HEK293 (cell line): ENCODE data around the gene HLA-DPA1.
"Not testable (repeated sequence)": the region's sequence is repeated elsewhere in the genome, so short reads cannot be mapped to it uniquely, and the experiment has no call there.

ENCODE experiments used
- CTCF ChIA-PET: fragments of 350-600 bp; formaldehyde crosslinking; extraction: SDS; loops from one replicate; lab custom pipeline; 2021; ENCODE audit warnings: antibody characterized with exemption; lab: Yijun Ruan, JAX
- POLR2A ChIA-PET: fragments of 300-600 bp; formaldehyde crosslinking; extraction: SDS; loops from one replicate; lab custom pipeline; 2020; ENCODE audit warnings: antibody characterized with exemption, inconsistent platforms; lab: Yijun Ruan, JAX
- H3K27ac ChIP-seq: fragments of 200-500 bp; sonication (Bioruptor generic); 2 replicates; pipeline ENCODE4 v1.5.1; 2014; ENCODE audit warnings: low read depth, low read length, control low read depth, inconsistent platforms; ENCODE audit errors: extremely low read depth
- H3K36me3 ChIP-seq, 2 experiments: fragments of 200-500 bp in 1 of 2; sonication (Bioruptor generic) in 1 of 2; 1 replicate in 1 of 2; 2 replicates in 1 of 2; pipeline ENCODE4 v1.5.1; 2014 to 2017; ENCODE audit warnings: inconsistent platforms in 2 of 2, low read length in 2 of 2; ENCODE audit not compliant: control insufficient read depth in 2 of 2, insufficient read depth in 1 of 2
- H3K4me1 ChIP-seq: fragments of 200-500 bp; sonication (Bioruptor generic); 2 replicates; pipeline ENCODE4 v1.5.1; 2014; ENCODE audit warnings: mild to moderate bottlenecking, low read length, inconsistent platforms; ENCODE audit not compliant: control insufficient read depth, insufficient read depth
- H3K4me3 ChIP-seq: 2 replicates; pipeline ENCODE4 v1.5.1; 2011; ENCODE audit warnings: low read depth, mild to moderate bottlenecking, control low read depth, low read length, moderate library complexity
- H3K9me3 ChIP-seq: fragments of 200-500 bp; sonication (Bioruptor generic); 2 replicates; pipeline ENCODE4 v1.5.1; 2014; ENCODE audit warnings: low read depth, low read length, inconsistent platforms; ENCODE audit not compliant: control insufficient read depth, insufficient read depth
- GLIS1 ChIP-seq: fragments of 450-650 bp; formaldehyde crosslinking; IDR thresholded peaks from 2 replicates; pipeline ENCODE4 v1.5.1; 2016; ENCODE audit warnings: missing biosample characterization, missing genetic modification characterization
- KLF8 ChIP-seq: fragments of 450-650 bp; formaldehyde crosslinking; IDR thresholded peaks from 2 replicates; pipeline ENCODE4 v1.5.1; 2016; ENCODE audit warnings: missing biosample characterization, missing genetic modification characterization
- SETDB1 ChIP-seq: IDR thresholded peaks from one replicate; pipeline ENCODE4 v1.6.1; 2017; ENCODE audit warnings: mild to moderate bottlenecking, low read length, moderate library complexity, mixed read lengths; ENCODE audit not compliant: insufficient read length
- SP7 ChIP-seq: fragments of 450-650 bp; formaldehyde crosslinking; IDR thresholded peaks from 2 replicates; pipeline ENCODE4 v1.5.1; 2016; ENCODE audit warnings: missing biosample characterization, missing genetic modification characterization
- TRIM28 ChIP-seq: IDR thresholded peaks from 2 replicates; pipeline ENCODE4 v1.6.1; 2011; ENCODE audit warnings: low read length, control low read depth, borderline replicate concordance
- ZBTB17 ChIP-seq: fragments of 450-650 bp; formaldehyde crosslinking; IDR thresholded peaks from 2 replicates; pipeline ENCODE4 v1.5.1; 2016; ENCODE audit warnings: missing biosample characterization, missing genetic modification characterization
- ZNF184 ChIP-seq: fragments of 450-650 bp; IDR thresholded peaks from 2 replicates; pipeline ENCODE4 v1.5.1; 2018; ENCODE audit warnings: missing biosample characterization, mild to moderate bottlenecking, missing genetic modification characterization
- ZNF280D ChIP-seq: fragments of 450-650 bp; formaldehyde crosslinking; IDR thresholded peaks from 2 replicates; pipeline ENCODE4 v1.5.1; 2016; ENCODE audit warnings: missing biosample characterization, missing genetic modification characterization
- ZNF394 ChIP-seq: fragments of 450-650 bp; formaldehyde crosslinking; IDR thresholded peaks from 2 replicates; pipeline ENCODE4 v1.5.1; 2016; ENCODE audit warnings: missing biosample characterization, missing genetic modification characterization, mild to moderate bottlenecking, moderate library complexity, borderline replicate concordance
- ZNF510 ChIP-seq: fragments of 450-650 bp; formaldehyde crosslinking; IDR thresholded peaks from 2 replicates; pipeline ENCODE4 v1.5.1; 2018; ENCODE audit warnings: mild to moderate bottlenecking, missing genetic modification characterization, missing biosample characterization; ENCODE audit not compliant: insufficient replicate concordance
- ZNF518A ChIP-seq: fragments of 450-650 bp; formaldehyde crosslinking; conservative IDR thresholded peaks from 2 replicates; pipeline ENCODE4 v1.5.1; 2016; ENCODE audit warnings: low read depth, missing biosample characterization, missing genetic modification characterization
- ZNF529 ChIP-seq: fragments of 450-650 bp; formaldehyde crosslinking; IDR thresholded peaks from 2 replicates; pipeline ENCODE4 v1.5.1; 2017; ENCODE audit warnings: missing genetic modification characterization, missing biosample characterization; ENCODE audit not compliant: insufficient replicate concordance
- ZNF610 ChIP-seq: fragments of 450-650 bp; formaldehyde crosslinking; IDR thresholded peaks from 2 replicates; pipeline ENCODE4 v1.5.1; 2016; ENCODE audit warnings: missing biosample characterization, missing genetic modification characterization, borderline replicate concordance
- ZNF626 ChIP-seq: fragments of 450-650 bp; sonication (Bioruptor Pico); formaldehyde crosslinking; IDR thresholded peaks from 2 replicates; pipeline ENCODE4 v1.5.1; 2018; ENCODE audit warnings: missing biosample characterization, missing genetic modification characterization, inconsistent platforms
- ZNF654 ChIP-seq: fragments of 450-650 bp; formaldehyde crosslinking; IDR thresholded peaks from 2 replicates; pipeline ENCODE4 v1.5.1; 2016; ENCODE audit warnings: low read depth, missing biosample characterization, missing genetic modification characterization
- ZNF660 ChIP-seq: fragments of 450-650 bp; IDR thresholded peaks from 2 replicates; pipeline ENCODE4 v1.5.1; 2018; ENCODE audit warnings: missing biosample characterization, mild to moderate bottlenecking, missing genetic modification characterization
- ZNF677 ChIP-seq: fragments of 450-650 bp; IDR thresholded peaks from 2 replicates; pipeline ENCODE4 v1.5.0; 2018; ENCODE audit warnings: missing biosample characterization, mild to moderate bottlenecking, missing genetic modification characterization, moderate library complexity
- ZSCAN30 ChIP-seq: fragments of 450-650 bp; IDR thresholded peaks from 2 replicates; pipeline ENCODE4 v1.5.1; 2018; ENCODE audit warnings: missing biosample characterization, mild to moderate bottlenecking, missing genetic modification characterization, moderate library complexity
- ZXDB ChIP-seq: fragments of 450-650 bp; formaldehyde crosslinking; IDR thresholded peaks from 2 replicates; pipeline ENCODE4 v1.5.1; 2016; ENCODE audit warnings: missing biosample characterization, missing genetic modification characterization

Gene HLA-DPA1

GRCh38 chr6:33101121-33101737 is 27.8 kb upstream of the HLA-DPA1 start:
- TF ChIP-seq ZNF510 (tag by site-specific recombination) (peak; percentile 95), ZSCAN30 (tag by site-specific recombination) (0 out of 2 replicates have a peak, but pooled peaks have one; percentile 59), SETDB1 (peak; percentile 98), ZNF660 (tag by site-specific recombination) (0 out of 2 replicates have a peak, but pooled peaks have one; percentile 14), ZNF394 (tag by site-specific recombination) (0 out of 2 replicates have a peak, but pooled peaks have one; percentile 12), ZNF654 (peak; percentile 12; the same call in 1 of the 2 replicates), ZNF626 (peak; percentile 97), ZNF518A (tag by site-specific recombination) (peak; percentile 60), ZNF184 (tag by site-specific recombination) (peak; percentile 86; the same call in 1 of the 2 replicates), SP7 (tag by site-specific recombination) (0 out of 2 replicates have a peak, but pooled peaks have one; percentile 29), ZBTB17 (tag by site-specific recombination) (0 out of 2 replicates have a peak, but pooled peaks have one; percentile 18), ZNF280D (tag by site-specific recombination) (peak; percentile 97), TRIM28 (peak; percentile 93; the same call in 1 of the 2 replicates), ZNF610 (tag by site-specific recombination) (peak; percentile 64; the same call in 1 of the 2 replicates), ZNF529 (tag by site-specific recombination) (peak; percentile 58), KLF8 (peak; percentile 39; the same call in 1 of the 2 replicates), GLIS1 (tag by site-specific recombination) (peak; percentile 51), ZNF677 (peak; percentile 93), ZXDB (tag by site-specific recombination) (0 out of 2 replicates have a peak, but pooled peaks have one; percentile 25)
- H3K36me3 ChIP-seq, H3K27ac ChIP-seq, H3K4me3 ChIP-seq, POLR2A ChIA-PET, H3K9me3 ChIP-seq, H3K4me1 ChIP-seq: not testable (repeated sequence)
- CTCF ChIA-PET: interaction anchor here (1.5 kb wide), 1 partner anchor 18 kb away, joined by 4 read pairs; no protein-coding TSS in a partner anchor
